ENCODE data around the gene ZC3H13. TPM values are rescaled to one million over a fixed set of nuclear protein-coding genes. Genes with fewer than 3 reads are reported as not detected.

The ZC3H13 gene
- total RNA-seq, 1 experiment from 2014 or later: 36.9 TPM

DNA sequence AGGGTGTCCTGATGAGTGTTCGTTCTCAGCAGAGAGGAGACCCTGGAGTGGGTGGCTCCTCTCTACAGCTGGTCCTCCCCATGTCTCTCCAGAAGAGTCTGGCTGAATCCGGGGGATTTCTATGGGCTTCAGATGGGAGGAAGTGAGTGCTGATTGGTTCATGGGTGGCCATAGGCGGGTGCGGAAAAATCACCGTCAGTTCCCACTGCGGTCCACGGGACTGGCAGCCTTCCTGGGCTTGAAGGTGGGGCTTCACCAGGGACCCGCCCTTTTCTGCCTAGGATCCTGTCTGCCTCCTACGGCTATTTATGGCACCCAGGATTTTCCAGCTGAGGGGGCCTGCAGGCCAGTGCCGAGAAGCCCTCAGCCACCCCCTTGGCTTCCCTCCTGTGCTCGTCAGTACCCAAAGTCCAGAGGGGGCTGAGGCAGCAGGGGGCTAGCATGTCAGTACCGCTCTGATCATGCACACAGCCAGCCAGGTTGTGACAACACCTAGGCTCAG, 33.9 kb upstream of the ZC3H13 start:
- no peaks in the 10 kb centered on the region for H3K27me3 ChIP-seq (ENCODE audit: insufficient read depth, low read depth)
- intact Hi-C loops (cut with micrococcal nuclease; ENCODE audit: unreplicated experiment): no loop called here
- no peak overlapping the region for H3K4me3 ChIP-seq
- H3K79me2 ChIP-seq (ENCODE audit: low read depth): no peaks in the 10 kb centered on the region
- H3K27ac ChIP-seq: no peak overlapping the region
- no peaks in the 10 kb centered on the region for H3K36me3 ChIP-seq (ENCODE audit: low read depth)
- H3K9me3 ChIP-seq (ENCODE audit: insufficient read depth, low read depth): no peaks in the 10 kb centered on the region; the same call in 1 of the 2 replicates
- no peak overlapping the region for H2AFZ ChIP-seq
- POLR2A ChIA-PET (ENCODE audit: unreplicated experiment): no interaction called here
- H4K20me1 ChIP-seq (ENCODE audit: insufficient read depth): no peaks in the 10 kb centered on the region
- H3K4me1 ChIP-seq (replicated peaks; ENCODE audit: insufficient read depth): no peaks in the 10 kb centered on the region
- TF ChIP-seq, protein P1, sequence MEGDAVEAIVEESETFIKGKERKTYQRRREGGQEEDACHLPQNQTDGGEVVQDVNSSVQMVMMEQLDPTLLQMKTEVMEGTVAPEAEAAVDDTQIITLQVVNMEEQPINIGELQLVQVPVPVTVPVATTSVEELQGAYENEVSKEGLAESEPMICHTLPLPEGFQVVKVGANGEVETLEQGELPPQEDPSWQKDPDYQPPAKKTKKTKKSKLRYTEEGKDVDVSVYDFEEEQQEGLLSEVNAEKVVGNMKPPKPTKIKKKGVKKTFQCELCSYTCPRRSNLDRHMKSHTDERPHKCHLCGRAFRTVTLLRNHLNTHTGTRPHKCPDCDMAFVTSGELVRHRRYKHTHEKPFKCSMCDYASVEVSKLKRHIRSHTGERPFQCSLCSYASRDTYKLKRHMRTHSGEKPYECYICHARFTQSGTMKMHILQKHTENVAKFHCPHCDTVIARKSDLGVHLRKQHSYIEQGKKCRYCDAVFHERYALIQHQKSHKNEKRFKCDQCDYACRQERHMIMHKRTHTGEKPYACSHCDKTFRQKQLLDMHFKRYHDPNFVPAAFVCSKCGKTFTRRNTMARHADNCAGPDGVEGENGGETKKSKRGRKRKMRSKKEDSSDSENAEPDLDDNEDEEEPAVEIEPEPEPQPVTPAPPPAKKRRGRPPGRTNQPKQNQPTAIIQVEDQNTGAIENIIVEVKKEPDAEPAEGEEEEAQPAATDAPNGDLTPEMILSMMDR (conservative IDR thresholded peaks at IDR 0.05): no peak
- TF ChIP-seq EZH2 (IDR thresholded peaks at IDR 0.05; ENCODE audit: low read depth): no peak
- CTCF ChIA-PET: no interaction called here
- DNase-seq: peak in 1 of 2 experiments; percentile 11
- no peak overlapping the region for H3K4me2 ChIP-seq
- no peaks in the 10 kb centered on the region for H3F3A ChIP-seq (ENCODE audit: insufficient read depth, low read depth)
- no TSS peak for BruUV-seq (replicated peaks)
- no peaks in the 10 kb centered on the region for H3K9me2 ChIP-seq (ENCODE audit: insufficient read depth)

DNA sequence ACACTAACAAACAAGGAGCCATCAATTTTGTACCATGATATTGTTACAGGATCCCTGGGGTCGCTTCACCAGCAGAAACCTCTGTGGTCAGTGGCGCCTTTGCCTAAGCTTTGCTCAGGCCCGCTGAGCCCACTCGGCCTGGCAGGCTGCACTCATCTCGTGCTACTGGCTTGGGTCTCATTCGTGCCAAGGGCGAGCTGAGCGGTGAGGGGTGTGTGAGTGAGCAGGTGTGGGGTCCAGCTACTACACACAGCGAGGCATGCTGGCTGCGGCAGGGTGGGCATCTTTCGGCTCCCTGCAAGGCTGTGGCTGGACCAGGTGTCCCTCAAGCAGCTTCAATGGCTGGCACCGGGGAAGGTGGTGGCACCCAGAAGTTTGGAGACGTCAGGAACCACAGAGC, 33.2 kb upstream of the ZC3H13 start:
- intact Hi-C loops (cut with micrococcal nuclease; ENCODE audit: unreplicated experiment): no loop called here
- no TSS peak for BruUV-seq (replicated peaks)
- ChIA-PET CTCF (no interaction called here), POLR2A (ENCODE audit: unreplicated experiment) (no interaction called here)
- no peaks in the 10 kb centered on the region for H4K20me1 ChIP-seq (ENCODE audit: insufficient read depth)
- no peak overlapping the region for H3K4me2 ChIP-seq
- H3K79me2 ChIP-seq (ENCODE audit: low read depth): no peaks in the 10 kb centered on the region
- H2AFZ ChIP-seq: no peak overlapping the region
- H3K9me2 ChIP-seq (ENCODE audit: insufficient read depth): no peaks in the 10 kb centered on the region
- TF ChIP-seq, protein P1 (conservative IDR thresholded peaks at IDR 0.05): no peak
- no peak for TF ChIP-seq EZH2 (IDR thresholded peaks at IDR 0.05; ENCODE audit: low read depth)
- H3K4me1 ChIP-seq (replicated peaks; ENCODE audit: insufficient read depth): no peaks in the 10 kb centered on the region
- no peak overlapping the region for H3K27ac ChIP-seq
- H3K27me3 ChIP-seq (ENCODE audit: insufficient read depth, low read depth): no peaks in the 10 kb centered on the region
- no peak overlapping the region for H3K4me3 ChIP-seq
- H3K36me3 ChIP-seq (ENCODE audit: low read depth): no peaks in the 10 kb centered on the region
- no peak for DNase-seq
- H3F3A ChIP-seq (ENCODE audit: insufficient read depth, low read depth): no peaks in the 10 kb centered on the region
- H3K9me3 ChIP-seq (ENCODE audit: insufficient read depth, low read depth): no peaks in the 10 kb centered on the region; the same call in 1 of the 2 replicates

DNA sequence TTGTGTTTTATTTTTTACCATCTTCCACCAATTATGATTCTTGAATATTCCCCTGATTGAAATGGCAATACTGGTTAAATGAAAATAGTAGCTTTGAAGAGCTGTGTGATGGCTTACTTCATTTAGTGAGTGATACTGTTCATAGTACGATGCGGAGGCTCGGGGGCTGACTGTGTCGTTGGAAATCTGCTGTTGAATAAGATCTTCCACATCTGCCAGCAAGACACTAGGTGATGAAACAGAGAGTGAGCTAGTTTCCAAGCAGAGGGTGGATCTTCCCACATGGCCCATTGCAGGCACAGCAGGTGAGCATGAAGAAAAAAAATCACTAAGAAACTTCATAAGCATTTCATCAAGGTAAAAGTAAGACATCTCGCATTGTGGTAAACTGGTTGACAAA, 29.8 kb upstream of the ZC3H13 start:
- POLR2A ChIA-PET (ENCODE audit: unreplicated experiment): no interaction called here
- Histone ChIP-seq H3K79me2 (ENCODE audit: low read depth) (no peaks in the 10 kb centered on the region), H3F3A (ENCODE audit: insufficient read depth, low read depth) (no peaks in the 10 kb centered on the region), H3K27ac (no peak overlapping the region), H4K20me1 (ENCODE audit: insufficient read depth) (no peaks in the 10 kb centered on the region), H3K4me2 (no peak overlapping the region), H3K9me3 (ENCODE audit: insufficient read depth, low read depth) (no peaks in the 10 kb centered on the region), H3K9me2 (ENCODE audit: insufficient read depth) (no peaks in the 10 kb centered on the region), H3K27me3 (ENCODE audit: insufficient read depth, low read depth) (no peaks in the 10 kb centered on the region), H3K36me3 (ENCODE audit: low read depth) (no peaks in the 10 kb centered on the region), H3K4me3 (no peak overlapping the region), H2AFZ (no peak overlapping the region), H3K4me1 (replicated peaks; ENCODE audit: insufficient read depth) (no peaks in the 10 kb centered on the region)
- DNase-seq: no peak
- TF ChIP-seq EZH2 (IDR thresholded peaks at IDR 0.05; ENCODE audit: low read depth): no peak
- TF ChIP-seq, protein P1 (conservative IDR thresholded peaks at IDR 0.05): no peak
- CTCF ChIA-PET: no interaction called here
- intact Hi-C loops (cut with micrococcal nuclease; ENCODE audit: unreplicated experiment): no loop called here
- BruUV-seq (replicated peaks): no TSS peak
